GM18858 (cell line): ENCODE data around the gene C2CD5.
"Not testable (repeated sequence)": the region's sequence is repeated elsewhere in the genome, so short reads cannot be mapped to it uniquely, and the experiment has no call there.

Experiments used
- ATAC-seq: cut with Tn5 transposase; IDR thresholded peaks from one replicate; pipeline ENCODE4 v1.9.1; 2021; ENCODE audit not compliant: unreplicated experiment

The C2CD5 gene

GRCh38 chr12:22544038-22544979, at the start of gene C2CD5:
Gene C2CD5, minus strand, starts transcription at chr12:22544542. Its CDS starts 392 bp downstream, at chr12:22544150.
- ATAC-seq, result peak; percentile 71

- no peak for ATAC-seq
Measured at GRCh38 chr12:22593864-22594263, 49.5 kb upstream of the C2CD5 start.

- no peak for ATAC-seq
Measured at GRCh38 chr12:22588817-22589216, 44.5 kb upstream of the C2CD5 start.

GRCh38 chr12:22578328-22578727, 34.0 kb upstream of the C2CD5 start:
- no peak for ATAC-seq

GRCh38 chr12:22577667-22578066, 33.3 kb upstream of the C2CD5 start:
- no peak for ATAC-seq

GRCh38 chr12:22576473-22576872, 32.1 kb upstream of the C2CD5 start:
- ATAC-seq, result no peak

- no peak for ATAC-seq
Measured at GRCh38 chr12:22576065-22576464, 31.7 kb upstream of the C2CD5 start.

GRCh38 chr12:22574921-22575320, 30.6 kb upstream of the C2CD5 start:
- ATAC-seq, result no peak

GRCh38 chr12:22573181-22573580, 28.8 kb upstream of the C2CD5 start:
- ATAC-seq, result no peak

- no peak for ATAC-seq
Measured at GRCh38 chr12:22569253-22569652, 24.9 kb upstream of the C2CD5 start.

- ATAC-seq, result no peak
Measured at GRCh38 chr12:22562036-22563028, 18.0 kb upstream of the C2CD5 start.

GRCh38 chr12:22554750-22555149, 10.4 kb upstream of the C2CD5 start:
- ATAC-seq, result not testable (repeated sequence)

GRCh38 chr12:22551624-22552023, 7.3 kb upstream of the C2CD5 start:
- no peak for ATAC-seq

- ATAC-seq, result no peak
Measured at GRCh38 chr12:22545255-22545654, 913 bp upstream of the C2CD5 start.

- peak; percentile 31 for ATAC-seq
Measured at GRCh38 chr12:22543246-22544037, 900 bp downstream of the C2CD5 start.

- ATAC-seq, result no peak
Measured at GRCh38 chr12:22541496-22542155, 2.7 kb downstream of the C2CD5 start.

- ATAC-seq, result no peak
Measured at GRCh38 chr12:22539055-22539454, 5.3 kb downstream of the C2CD5 start.

- no peak for ATAC-seq
Measured at GRCh38 chr12:22538311-22538710, 6.0 kb downstream of the C2CD5 start.

GRCh38 chr12:22536971-22537544, 7.3 kb downstream of the C2CD5 start:
- ATAC-seq, result no peak
